IPS DF 4.7 (cell line): Measurements from ENCODE around the gene FKBP8.

Source experiments
- DNase-seq: peaks from one replicate; pipeline ENCODE4 v3.0.0-alpha.2; 2013; ENCODE audit warnings: low spot score; ENCODE audit errors: extremely low read depth

Gene FKBP8

GRCh38 chr19:18487576-18488402 is 55.6 kb downstream of the FKBP8 start:
- no peak for DNase-seq

GRCh38 chr19:18486746-18487145 is 56.6 kb downstream of the FKBP8 start:
- no peak for DNase-seq

GRCh38 chr19:18484992-18485391 is 58.4 kb downstream of the FKBP8 start:
- DNase-seq, result no peak

DNA sequence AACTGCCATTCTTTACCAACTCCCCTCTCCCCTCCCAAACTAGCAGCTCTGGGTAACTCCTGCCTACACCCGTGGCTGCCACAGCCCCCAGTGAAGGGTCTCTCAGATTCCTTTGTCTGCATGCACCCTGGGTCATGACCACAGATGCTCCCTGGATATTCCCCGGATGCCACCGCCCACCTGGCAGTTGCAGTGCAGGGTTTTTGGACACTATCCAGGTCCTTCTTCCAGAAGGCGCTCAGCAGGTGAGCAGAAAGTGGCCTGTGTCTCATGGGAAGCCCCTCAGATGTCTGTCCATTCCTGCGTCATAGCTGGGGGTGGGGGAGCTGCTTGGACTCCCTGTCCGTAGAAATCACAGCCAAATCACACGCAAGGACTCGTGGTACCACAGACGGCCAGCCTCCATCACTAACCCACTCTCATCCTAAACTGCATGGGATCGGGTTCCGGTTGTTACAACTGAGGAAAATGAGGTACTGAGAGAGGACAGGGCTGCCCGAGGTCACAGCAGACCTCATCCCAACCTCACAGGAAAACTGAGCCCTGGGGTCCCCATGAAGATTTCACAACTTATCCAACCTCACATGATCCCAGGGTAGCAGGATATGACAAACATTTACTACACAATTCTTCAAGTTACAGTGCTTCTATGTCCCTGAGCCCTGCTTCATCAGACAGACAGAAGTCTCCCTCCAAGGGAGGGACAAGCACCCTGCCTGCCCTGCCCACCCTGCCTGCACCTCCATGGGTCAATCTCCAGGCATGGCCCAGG is 60.1 kb downstream of the FKBP8 start:
- no peak for DNase-seq
